ENCODE data around the gene LRRN2. TPM values are rescaled to one million over a fixed set of nuclear protein-coding genes. Genes with fewer than 3 reads are reported as not detected.

Gene LRRN2
- total RNA-seq, 1 donor: under 0.01 TPM

DNA sequence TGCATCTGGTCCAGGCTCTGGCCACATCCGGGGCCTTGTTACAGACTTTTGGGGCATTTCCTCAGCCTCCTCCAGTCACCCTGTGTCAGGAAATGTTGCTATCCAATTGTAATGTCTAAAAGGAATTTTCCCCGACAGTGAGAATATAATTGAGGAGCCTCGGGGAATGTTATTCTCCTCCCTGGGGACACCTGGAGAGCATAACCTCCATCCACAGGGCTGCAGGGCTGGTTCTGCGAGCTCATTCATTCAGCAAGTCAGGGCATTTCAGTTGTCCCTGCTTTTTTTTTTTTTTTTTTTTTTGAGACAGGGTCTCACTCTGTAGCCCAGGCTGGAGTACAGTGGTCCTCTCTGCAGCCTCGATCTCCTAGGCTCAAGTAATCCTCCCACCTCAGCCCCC, 96.7 kb downstream of the LRRN2 start:
- H3K4me3 ChIP-seq (ENCODE audit: low read depth, low read length): no peak overlapping the region
- DNase-seq (ENCODE audit: low read depth): no peak
- TF ChIP-seq, protein P1, sequence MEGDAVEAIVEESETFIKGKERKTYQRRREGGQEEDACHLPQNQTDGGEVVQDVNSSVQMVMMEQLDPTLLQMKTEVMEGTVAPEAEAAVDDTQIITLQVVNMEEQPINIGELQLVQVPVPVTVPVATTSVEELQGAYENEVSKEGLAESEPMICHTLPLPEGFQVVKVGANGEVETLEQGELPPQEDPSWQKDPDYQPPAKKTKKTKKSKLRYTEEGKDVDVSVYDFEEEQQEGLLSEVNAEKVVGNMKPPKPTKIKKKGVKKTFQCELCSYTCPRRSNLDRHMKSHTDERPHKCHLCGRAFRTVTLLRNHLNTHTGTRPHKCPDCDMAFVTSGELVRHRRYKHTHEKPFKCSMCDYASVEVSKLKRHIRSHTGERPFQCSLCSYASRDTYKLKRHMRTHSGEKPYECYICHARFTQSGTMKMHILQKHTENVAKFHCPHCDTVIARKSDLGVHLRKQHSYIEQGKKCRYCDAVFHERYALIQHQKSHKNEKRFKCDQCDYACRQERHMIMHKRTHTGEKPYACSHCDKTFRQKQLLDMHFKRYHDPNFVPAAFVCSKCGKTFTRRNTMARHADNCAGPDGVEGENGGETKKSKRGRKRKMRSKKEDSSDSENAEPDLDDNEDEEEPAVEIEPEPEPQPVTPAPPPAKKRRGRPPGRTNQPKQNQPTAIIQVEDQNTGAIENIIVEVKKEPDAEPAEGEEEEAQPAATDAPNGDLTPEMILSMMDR (IDR thresholded peaks at IDR 0.05; ENCODE audit: insufficient read depth, low read depth, low read length): no peak

DNA sequence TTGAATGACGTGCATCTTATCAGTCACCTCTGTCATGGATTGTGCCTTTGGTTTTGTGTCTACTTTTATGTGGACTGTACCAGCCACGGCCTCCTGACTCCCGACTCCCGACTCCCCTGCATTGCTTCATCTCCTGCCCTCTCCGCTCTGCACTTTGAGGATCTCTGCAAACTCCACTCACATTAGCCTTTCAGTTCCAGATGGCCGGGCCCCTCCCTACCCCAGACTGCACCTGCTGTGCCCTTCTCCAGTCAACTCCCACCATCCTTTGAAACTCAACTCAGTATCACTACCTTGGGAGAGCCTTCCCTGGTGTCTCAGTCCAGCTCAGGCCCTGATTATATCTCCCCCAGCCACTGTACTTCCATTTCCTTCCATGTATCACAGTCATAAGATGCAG, 97.9 kb downstream of the LRRN2 start:
- DNase-seq (ENCODE audit: low read depth): no peak
- no peak overlapping the region for H3K4me3 ChIP-seq (ENCODE audit: low read depth, low read length)
- TF ChIP-seq, protein P1 (IDR thresholded peaks at IDR 0.05; ENCODE audit: insufficient read depth, low read depth, low read length): no peak

DNA sequence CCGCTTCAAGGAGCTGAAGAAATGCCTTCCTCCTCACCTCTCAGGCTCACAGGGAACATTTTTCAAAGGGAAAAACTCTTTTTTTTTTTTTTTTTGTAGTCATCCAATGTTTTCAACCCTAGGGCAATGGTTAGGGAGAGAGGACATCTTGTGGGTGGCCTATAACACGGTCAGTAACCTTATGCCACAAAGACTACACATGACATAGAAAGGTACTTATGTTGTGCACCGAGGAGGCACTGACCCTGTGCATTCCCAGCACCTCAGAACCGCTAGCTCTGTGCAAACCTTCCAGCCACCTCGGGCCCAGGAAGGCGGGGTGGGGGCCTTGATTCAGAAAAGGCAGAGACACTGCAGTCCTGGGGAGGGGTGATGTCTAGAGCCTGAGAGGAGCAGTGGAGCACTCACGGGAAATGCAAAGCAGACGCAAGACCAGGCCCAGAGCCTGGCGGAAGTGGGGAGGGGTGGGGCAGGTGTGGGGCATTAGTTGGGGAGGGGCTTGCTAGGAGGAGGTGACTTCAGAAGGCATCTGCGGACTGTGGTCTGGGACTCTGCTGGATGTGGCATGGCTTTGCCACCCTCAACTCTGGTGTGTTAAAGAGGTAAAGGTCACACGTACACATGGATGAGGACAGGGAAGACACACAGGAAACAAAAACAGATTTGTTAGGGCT, 100.7 kb downstream of the LRRN2 start:
- TF ChIP-seq, protein P1 (IDR thresholded peaks at IDR 0.05; ENCODE audit: insufficient read depth, low read depth, low read length): no peak
- H3K4me3 ChIP-seq (ENCODE audit: low read depth, low read length): no peak overlapping the region
- DNase-seq (ENCODE audit: low read depth): no peak

DNA sequence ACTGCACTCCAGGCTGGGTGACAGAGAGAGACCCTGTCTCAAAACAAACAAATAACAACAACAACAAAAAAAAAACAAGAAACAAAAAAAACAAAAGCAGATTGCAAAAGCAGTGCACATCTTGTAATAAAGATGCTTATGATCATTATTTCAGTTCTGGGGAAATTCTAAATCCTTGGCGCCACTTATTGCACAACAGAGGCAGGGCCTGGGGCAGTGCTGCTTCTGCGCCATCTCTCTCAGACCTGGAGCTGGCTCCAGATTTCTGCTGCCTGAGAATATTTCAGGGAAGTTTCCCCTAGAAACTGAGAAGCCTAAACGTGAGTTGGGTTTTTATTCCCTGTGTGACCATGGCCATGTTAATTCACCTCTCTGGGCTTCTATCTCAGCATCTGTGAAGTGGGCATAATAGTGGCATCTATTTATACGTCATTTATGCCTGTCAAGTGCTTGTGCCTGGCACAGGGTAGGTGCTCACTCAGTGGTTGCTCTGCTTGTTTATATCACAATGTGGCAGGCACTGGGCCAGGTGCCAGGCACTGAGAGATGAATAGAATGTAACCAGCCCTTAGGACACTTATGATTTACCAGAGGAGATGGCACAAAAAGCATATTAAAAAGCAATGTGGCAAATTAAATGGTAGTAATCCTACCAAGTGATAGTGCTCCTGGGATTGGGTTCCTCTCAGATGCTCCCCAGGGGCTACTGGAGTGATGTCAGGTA, 101.5 kb downstream of the LRRN2 start:
- no peak overlapping the region for H3K4me3 ChIP-seq (ENCODE audit: low read depth, low read length)
- TF ChIP-seq, protein P1 (IDR thresholded peaks at IDR 0.05; ENCODE audit: insufficient read depth, low read depth, low read length): no peak
- DNase-seq (ENCODE audit: low read depth): no peak

DNA sequence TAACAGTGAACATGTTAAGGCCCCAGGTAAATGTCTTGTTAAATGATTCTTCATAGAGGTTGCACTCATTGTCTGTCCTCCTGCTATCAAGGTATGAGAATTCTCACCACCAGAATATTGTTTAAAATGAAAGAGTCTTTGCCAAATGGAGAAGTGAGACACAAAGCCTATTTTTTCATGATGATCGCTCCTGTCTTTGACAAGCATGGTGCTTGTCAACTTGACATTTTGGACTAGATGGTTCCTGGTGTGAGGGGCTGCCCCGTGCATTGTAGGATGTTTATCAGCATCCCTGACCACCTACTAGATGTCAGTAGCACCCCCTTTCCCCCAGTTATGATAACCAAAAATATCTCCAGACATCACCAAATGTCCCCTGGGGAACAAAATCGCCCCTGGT, 103.8 kb downstream of the LRRN2 start:
- H3K4me3 ChIP-seq (ENCODE audit: low read depth, low read length): no peak overlapping the region
- DNase-seq (ENCODE audit: low read depth): no peak
- TF ChIP-seq, protein P1 (IDR thresholded peaks at IDR 0.05; ENCODE audit: insufficient read depth, low read depth, low read length): no peak

DNA sequence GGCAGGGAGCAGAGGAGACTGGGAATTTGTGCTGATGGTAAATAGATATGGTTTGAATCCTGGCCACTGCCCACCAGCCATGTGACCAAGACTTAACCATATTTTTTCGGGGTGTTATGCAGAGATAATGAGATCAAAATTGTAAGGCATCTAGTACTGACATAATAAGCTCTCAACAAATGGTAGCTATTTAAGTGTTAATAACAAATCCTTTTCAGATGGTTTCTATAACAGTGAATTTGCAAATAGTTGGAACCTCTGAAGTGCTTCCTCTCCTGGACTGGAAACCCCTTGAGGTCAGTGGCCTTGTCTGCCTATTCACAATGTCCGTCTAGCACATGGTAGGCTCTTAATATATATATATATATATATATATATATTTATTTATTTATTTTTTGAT, 104.7 kb downstream of the LRRN2 start:
- TF ChIP-seq, protein P1 (IDR thresholded peaks at IDR 0.05; ENCODE audit: insufficient read depth, low read depth, low read length): no peak
- DNase-seq (ENCODE audit: low read depth): no peak
- H3K4me3 ChIP-seq (ENCODE audit: low read depth, low read length): no peak overlapping the region
